Gastrocnemius medialis (tissue), 4 donors: ENCODE measurements around the gene FAM219A.

Experiments
- CTCF ChIP-seq, 5 experiments: fragments of 450-650 bp in 3 of 5; fragments of 200-600 bp in 2 of 5; sonication (generic) in 2 of 5; IDR thresholded peaks in 4 of 5; conservative IDR thresholded peaks in 1 of 5; 1 replicate in 4 of 5; 2 replicates in 1 of 5; pipeline ENCODE4 v1.5.1; 2016 to 2019; ENCODE audit warnings: antibody characterized with exemption in 5 of 5, mild to moderate bottlenecking in 3 of 5, moderate library complexity in 3 of 5
- POLR2A ChIP-seq, 2 donors: fragments of 450-650 bp; IDR thresholded peaks; one replicate each; pipeline ENCODE4 v1.6.1; 2017; ENCODE audit warnings: antibody characterized with exemption in 2 of 2, mild to moderate bottlenecking in 2 of 2, moderate library complexity in 2 of 2

GRCh38 chr9:34377404-34377746, 81.0 kb downstream of the FAM219A start:
- TF ChIP-seq POLR2A (IDR thresholded peaks at IDR 0.05), result no peak
- TF ChIP-seq CTCF (IDR thresholded peaks at IDR 0.05 in 4 of 5, conservative IDR thresholded peaks at IDR 0.05 in 1 of 5), result no peak
